ENCODE measurements around the gene STIP1. TPM values are rescaled to one million over a fixed set of nuclear protein-coding genes. Genes with fewer than 3 reads are reported as not detected.

Gene STIP1
- 200 and 219 TPM in 2 replicates for total RNA-seq

DNA sequence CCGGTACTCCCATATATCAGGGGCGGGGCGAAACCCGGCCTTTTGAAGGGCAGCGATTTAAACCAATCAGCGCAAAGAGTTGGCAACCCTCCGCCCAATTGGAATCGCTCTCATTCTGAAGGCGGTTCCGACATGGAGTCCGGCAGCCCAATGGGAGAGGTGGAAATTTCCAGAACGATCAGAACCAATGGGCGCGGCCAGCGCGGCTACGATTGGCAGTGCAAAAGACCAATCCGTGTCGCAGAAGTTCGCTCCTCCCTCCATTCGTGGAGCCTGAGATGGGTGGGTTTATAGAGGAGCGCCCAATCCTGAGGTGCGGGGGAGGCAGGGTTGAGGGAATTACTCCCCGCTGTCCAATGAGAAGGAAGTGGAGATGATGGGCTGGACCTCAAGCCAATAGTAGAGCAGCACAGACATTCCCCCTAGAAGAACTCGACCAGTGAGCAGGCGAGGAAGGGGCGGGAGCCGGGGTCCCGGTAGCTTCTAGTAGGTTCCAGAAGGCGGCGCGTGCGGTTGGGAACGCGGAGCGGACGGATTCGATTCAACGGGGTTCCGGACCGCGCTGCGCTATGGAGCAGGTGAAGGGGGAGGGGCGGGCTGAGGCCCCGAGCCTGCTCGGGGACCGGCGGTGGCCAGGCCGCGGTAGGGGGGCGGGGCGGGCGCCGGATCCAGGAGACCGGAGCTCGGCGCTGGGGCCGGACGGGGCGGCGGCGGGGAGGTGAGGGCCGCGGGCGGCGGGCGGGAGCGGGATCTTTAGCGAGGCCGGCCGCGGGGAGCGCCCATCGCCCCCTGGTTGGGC, at the start of gene STIP1:
STIP1 (plus strand) TSS at position 479 of the 799 bp plus-strand sequence; CDS start at position 570, 91 bp downstream.

DNA sequence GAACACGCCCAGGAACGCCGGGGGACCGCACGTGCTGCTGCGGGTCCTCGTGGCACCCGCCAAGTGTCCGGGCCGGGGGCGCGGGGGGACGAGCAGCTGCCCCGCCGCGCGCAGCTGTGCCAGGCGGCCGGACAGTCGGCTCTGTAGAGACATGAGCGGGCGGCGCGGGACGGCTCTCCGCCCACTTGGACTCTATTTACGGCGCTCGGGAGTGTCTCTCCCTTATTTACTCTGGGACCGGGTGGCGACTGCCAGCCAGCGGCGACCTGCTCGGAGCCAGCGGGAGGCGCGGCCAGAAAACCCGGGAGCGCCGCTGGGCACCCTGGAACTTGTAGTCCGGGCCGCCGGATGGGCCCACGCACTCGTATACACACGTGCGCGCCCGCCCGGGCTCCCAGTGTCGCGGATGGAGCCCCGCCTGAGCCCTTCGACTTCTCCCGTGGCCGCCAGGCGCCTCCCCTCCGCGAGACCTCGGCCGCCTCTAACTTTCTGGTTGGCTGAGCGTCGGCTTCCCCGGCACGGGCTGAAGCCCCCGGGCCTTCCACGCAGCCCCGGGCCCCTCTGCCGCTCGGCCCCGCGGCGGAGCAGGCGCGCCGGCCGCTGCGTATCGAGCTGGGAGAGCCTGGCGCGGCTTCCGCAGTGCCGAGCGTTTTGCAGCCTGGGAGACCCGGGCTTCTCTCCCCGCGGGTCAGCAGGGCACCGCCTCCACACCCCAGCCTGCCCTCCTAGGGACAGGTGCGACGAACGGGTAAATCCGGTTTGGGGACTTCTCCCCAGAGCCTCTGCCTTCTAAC, 19.9 kb upstream of the STIP1 start, which contains the start of gene MACROD1:
MACROD1 (minus strand) TSS at position 272 of the 794 bp plus-strand sequence; CDS start at position 153, 119 bp downstream.

DNA sequence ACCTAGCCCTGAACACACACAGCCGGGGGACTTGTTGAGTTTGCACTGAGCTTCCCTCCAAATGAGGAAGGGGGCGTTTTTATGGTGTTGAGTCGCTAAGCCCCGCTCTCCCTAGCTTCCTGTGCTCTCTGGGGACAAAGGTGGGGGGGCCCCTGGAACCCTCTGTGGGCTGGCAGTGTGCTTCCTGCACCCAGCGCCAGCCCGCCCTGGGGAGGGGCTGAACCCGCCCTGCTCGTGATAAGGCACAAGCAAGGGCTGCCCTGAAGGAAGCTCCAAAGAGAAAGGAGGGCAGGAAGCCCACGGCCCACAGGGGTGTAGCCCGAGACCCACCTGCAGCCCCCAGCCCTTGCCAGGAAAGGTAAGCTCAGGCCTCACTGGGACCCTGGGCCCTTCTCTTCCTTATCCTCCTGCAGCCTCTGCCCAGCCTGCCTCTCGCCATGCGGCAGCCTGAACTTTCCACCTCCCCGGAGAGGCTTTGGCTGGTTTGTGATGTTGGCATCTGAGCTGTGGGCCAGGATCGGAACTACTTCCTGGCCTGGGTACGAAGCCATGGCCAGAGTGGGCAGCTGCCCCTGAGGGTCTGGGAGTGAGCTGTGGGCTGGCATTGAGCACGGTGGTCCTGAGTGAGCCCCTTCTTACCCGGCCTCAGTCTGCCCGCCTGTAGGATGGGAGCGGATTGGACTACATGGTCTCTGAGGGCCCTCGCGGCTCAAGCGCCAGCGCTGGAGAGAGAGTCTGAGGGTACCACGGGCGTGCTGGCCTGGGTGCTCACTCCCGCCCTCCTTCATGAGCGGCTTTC, 20.7 kb downstream of the STIP1 start, which contains the start of gene FERMT3:
FERMT3 (plus strand) TSS at position 265 of the 799 bp plus-strand sequence. CDS start 644 bp downstream, outside the sequence.

DNA sequence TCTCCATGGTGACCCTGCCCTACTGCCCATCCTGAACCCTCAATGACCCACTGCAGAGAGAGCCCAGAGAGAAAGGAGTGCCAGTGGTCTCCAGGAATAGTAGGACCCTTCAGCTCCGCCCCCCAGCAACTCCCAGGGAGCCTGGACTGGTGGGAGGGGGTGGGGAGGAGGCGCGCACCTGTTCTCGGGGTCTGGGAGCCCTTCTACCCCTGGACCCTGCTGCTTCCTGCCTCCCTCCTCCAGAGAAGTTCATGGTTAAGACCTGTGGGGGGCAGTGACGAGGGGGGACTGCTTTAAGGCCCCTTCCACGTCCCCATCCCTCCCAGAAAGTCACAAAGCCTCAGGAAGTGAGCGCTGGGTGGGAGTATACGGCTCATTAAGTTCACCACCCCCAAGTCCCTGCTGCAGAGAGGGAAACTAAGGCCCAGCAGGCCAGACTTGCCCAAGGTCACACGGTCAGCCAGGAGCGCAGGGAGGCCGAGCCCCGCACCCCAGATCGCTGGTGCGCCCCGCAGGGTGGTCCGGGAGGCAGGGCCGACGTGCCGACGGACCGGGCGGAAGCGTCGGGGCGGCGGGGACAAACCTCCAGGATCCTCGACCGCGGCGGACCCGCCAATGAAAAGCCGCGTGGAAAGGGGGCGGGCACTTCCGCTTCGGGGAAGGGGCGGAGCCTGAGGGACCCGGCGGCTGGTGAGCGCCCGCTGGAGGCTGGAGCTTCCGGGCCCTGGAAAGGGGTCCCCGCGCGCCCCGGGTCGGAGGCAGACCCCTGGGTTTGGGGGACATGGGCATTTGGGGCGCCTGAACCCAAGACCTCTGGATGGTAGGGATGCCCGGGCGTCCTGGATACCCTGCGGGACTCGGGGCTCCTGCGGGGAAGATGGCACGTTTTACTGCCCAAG, 39.9 kb downstream of the STIP1 start, which contains the start of the genes NUDT22 and TRPT1:
NUDT22 (plus strand) TSS at position 667 of the 899 bp plus-strand sequence. CDS start 379 bp downstream, outside the sequence.
TRPT1 (minus strand) TSS at position 579 of the 899 bp plus-strand sequence; CDS start at position 253, 326 bp downstream.

DNA sequence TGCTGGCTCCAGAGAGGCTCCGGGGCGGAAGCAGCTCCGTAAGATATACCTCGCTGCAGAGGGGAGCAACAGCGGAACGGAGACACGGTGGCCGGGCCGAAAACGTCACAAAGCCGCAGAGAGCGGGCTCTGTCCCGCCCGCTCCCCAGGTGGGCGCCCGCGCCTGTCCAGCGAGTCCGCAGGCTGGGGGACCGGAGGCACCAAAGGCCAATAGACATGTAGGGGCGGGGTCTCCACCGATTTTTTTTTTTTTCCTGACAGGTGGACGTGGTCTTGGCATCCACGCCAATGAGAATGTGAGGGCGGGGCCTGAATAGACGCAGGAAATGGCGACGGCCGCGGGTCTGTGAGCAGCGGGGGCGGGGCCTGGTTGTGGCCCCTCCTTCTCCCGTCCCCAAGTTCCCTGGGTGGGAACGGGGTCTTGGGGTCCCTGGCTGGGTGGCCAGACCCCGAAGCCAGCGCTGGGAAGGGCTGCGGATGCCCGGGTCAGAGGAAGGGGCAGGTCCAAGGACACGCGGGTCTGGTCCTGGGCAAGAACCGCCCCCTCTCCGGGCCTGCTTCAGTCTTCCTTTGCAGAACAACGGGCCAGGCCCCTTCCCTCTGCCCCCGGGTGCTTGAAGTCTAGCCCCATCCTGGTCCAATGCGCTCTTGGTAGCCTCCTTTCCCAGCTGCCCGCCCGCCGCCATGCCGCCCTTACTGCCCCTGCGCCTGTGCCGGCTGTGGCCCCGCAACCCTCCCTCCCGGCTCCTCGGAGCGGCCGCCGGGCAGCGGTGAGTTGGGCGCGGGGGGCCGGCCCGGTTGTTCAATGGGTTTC, 44.4 kb downstream of the STIP1 start, which contains the start of gene DNAJC4:
DNAJC4 (plus strand) TSS at position 378 of the 814 bp plus-strand sequence; CDS start at position 685, 307 bp downstream.

GRCh38 chr11:64233913-64234586, 48.1 kb downstream of the STIP1 start, which contains the start of gene VEGFB:
TSS of gene VEGFB (plus strand) at chr11:64234584. CDS start at chr11:64234834, 250 bp downstream.

GRCh38 chr11:64240435-64241240, 54.7 kb downstream of the STIP1 start, which contains the start of gene FKBP2:
TSS of gene FKBP2 (plus strand) at chr11:64241095. CDS start at chr11:64242388, 1,293 bp downstream.

GRCh38 chr11:64246871-64247728, 61.1 kb downstream of the STIP1 start, which contains the start of gene PPP1R14B:
TSS of gene PPP1R14B (minus strand) at chr11:64246943. CDS start at chr11:64246673, 270 bp downstream.

GRCh38 chr11:64251016-64251752, 65.2 kb downstream of the STIP1 start, which contains the start of gene PLCB3:
TSS of gene PLCB3 (plus strand) at chr11:64251530. CDS start at chr11:64251650, 120 bp downstream.

Other genes with a start within 250 kb of the STIP1 start
- gene NAA40, start 247.2 kb upstream of the STIP1 start, total RNA-seq: 8.8 and 10.6 TPM in 2 replicates
- 1,094 and 1,254 TPM in 2 replicates for gene COX8A, start 211.6 kb upstream of the STIP1 start, total RNA-seq
- 114 and 130 TPM in 2 replicates for gene OTUB1, start 199.7 kb upstream of the STIP1 start, total RNA-seq
- gene FLRT1, start 150.2 kb upstream of the STIP1 start, total RNA-seq: under 0.01 TPM in 1 of 2 replicates, not detected in the other
- gene MACROD1, start 20.1 kb upstream of the STIP1 start, total RNA-seq: 9.2 and 14.7 TPM in 2 replicates
- gene FERMT3, start 20.6 kb downstream of the STIP1 start, total RNA-seq: 1.8 and 2.2 TPM in 2 replicates
- gene TRPT1, start 40.0 kb downstream of the STIP1 start, total RNA-seq: 46.2 and 59.3 TPM in 2 replicates
- gene NUDT22, start 40.1 kb downstream of the STIP1 start, total RNA-seq: 59.5 and 60.4 TPM in 2 replicates
- gene DNAJC4, start 44.4 kb downstream of the STIP1 start, total RNA-seq: 12.6 and 21.2 TPM in 2 replicates
- 22.5 and 30.8 TPM in 2 replicates for gene VEGFB, start 48.4 kb downstream of the STIP1 start, total RNA-seq
- 41.2 and 54.4 TPM in 2 replicates for gene FKBP2, start 54.9 kb downstream of the STIP1 start, total RNA-seq
- 361 and 380 TPM in 2 replicates for gene PPP1R14B, start 60.8 kb downstream of the STIP1 start, total RNA-seq
- gene PLCB3, start 65.4 kb downstream of the STIP1 start, total RNA-seq: 24.2 and 25.7 TPM in 2 replicates
- gene BAD, start 98.5 kb downstream of the STIP1 start, total RNA-seq: 102 and 103 TPM in 2 replicates
- gene GPR137, start 99.7 kb downstream of the STIP1 start, total RNA-seq: 14.6 and 18.7 TPM in 2 replicates
- not detected in 2 replicates for gene KCNK4, start 105.1 kb downstream of the STIP1 start, total RNA-seq
- gene CATSPERZ, start 114.2 kb downstream of the STIP1 start, total RNA-seq: 0.15 TPM in 1 of 2 replicates, not detected in the other
- gene ESRRA, start 119.4 kb downstream of the STIP1 start, total RNA-seq: 21.3 and 25.1 TPM in 2 replicates
- gene TRMT112, start 131.4 kb downstream of the STIP1 start, total RNA-seq: 446 and 498 TPM in 2 replicates
- gene PRDX5, start 131.9 kb downstream of the STIP1 start, total RNA-seq: 281 and 297 TPM in 2 replicates
- 1.2 and 1.3 TPM in 2 replicates for gene CCDC88B, start 154.0 kb downstream of the STIP1 start, total RNA-seq
- 39.7 and 42.4 TPM in 2 replicates for gene RPS6KA4, start 173.0 kb downstream of the STIP1 start, total RNA-seq